ENCODE results near the gene ZNF3.

- TF ChIP-seq CTCF (IDR thresholded peaks at IDR 0.05) (no peak), POLR2A (IDR thresholded peaks at IDR 0.05) (no peak)
These were observed 12.5 kb upstream of the ZNF3 start for GRCh38 chr7:100093925-100094486.

All from testis (tissue), 2 donors.